ENCODE measurements around the gene CFAP54. TPM values are rescaled to one million over a fixed set of nuclear protein-coding genes. Genes with fewer than 3 reads are reported as not detected.
A peak's percentile ranks its signal among the peaks of the same experiment; 100 is the strongest.

The CFAP54 gene
- total RNA-seq, 1 donor from 2014 or later = 0.73 TPM

- no peak for DNase-seq (ENCODE audit: extremely low spot score, unreplicated experiment)
- H3K27me3 Mint-ChIP-seq (ENCODE audit: unreplicated experiment) = no peaks in the 10 kb centered on the region
- no peak for TF ChIP-seq CTCF (IDR thresholded peaks at IDR 0.05)
- H3K9me3 Mint-ChIP-seq (ENCODE audit: unreplicated experiment) = peaks cover 4% of the 10 kb centered on the region
- H3K27ac Mint-ChIP-seq (ENCODE audit: unreplicated experiment) = peak overlapping the region; percentile 23
- peaks cover 23% of the 10 kb centered on the region for H3K4me1 Mint-ChIP-seq (ENCODE audit: unreplicated experiment)
- H3K36me3 Mint-ChIP-seq (ENCODE audit: unreplicated experiment) = no peaks in the 10 kb centered on the region
- no peak overlapping the region for H3K4me3 Mint-ChIP-seq (ENCODE audit: unreplicated experiment)
Observed at GRCh38 chr12:96502949-96503532, 13.7 kb downstream of the CFAP54 start.

- Mint-ChIP-seq H3K4me1 (ENCODE audit: unreplicated experiment) (peaks cover 25% of the 10 kb centered on the region), H3K36me3 (ENCODE audit: unreplicated experiment) (no peaks in the 10 kb centered on the region), H3K9me3 (ENCODE audit: unreplicated experiment) (peaks cover 4% of the 10 kb centered on the region), H3K4me3 (ENCODE audit: unreplicated experiment) (no peak overlapping the region), H3K27me3 (ENCODE audit: unreplicated experiment) (no peaks in the 10 kb centered on the region), H3K27ac (ENCODE audit: unreplicated experiment) (no peak overlapping the region)
- no peak for DNase-seq (ENCODE audit: extremely low spot score, unreplicated experiment)
- no peak for TF ChIP-seq CTCF (IDR thresholded peaks at IDR 0.05)
Observed at GRCh38 chr12:96503976-96504375, 14.6 kb downstream of the CFAP54 start.

- Mint-ChIP-seq H3K4me3 (ENCODE audit: unreplicated experiment) (no peak overlapping the region), H3K36me3 (ENCODE audit: unreplicated experiment) (no peaks in the 10 kb centered on the region), H3K4me1 (ENCODE audit: unreplicated experiment) (peaks cover 24% of the 10 kb centered on the region), H3K27ac (ENCODE audit: unreplicated experiment) (no peak overlapping the region), H3K27me3 (ENCODE audit: unreplicated experiment) (no peaks in the 10 kb centered on the region), H3K9me3 (ENCODE audit: unreplicated experiment) (no peaks in the 10 kb centered on the region)
- TF ChIP-seq CTCF (IDR thresholded peaks at IDR 0.05) = no peak
- no peak for DNase-seq (ENCODE audit: extremely low spot score, unreplicated experiment)
Observed at GRCh38 chr12:96506776-96507175, 17.4 kb downstream of the CFAP54 start.

DNA sequence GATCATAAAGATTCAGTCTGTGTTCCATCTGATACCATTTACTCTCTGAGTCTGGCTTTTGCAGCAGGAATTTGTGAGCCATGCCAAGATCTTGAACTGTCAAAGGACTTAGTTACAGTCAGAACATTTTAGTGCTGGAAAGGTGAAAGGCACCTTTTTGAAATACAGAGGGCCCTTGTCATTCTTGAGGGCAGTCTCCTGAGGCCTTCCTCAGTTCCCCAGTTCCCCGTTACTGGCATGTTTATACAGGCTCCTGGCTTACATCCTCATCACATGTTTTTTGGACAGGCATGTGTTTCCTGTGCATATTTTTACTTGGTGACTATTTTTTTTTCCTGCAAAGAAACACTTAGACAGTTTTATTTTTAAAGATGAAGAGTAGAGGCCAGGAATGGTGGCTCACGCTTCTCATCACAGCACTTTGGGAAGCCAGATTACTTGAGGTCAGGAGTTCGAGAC lies 21.0 kb downstream of the CFAP54 start:
- DNase-seq (ENCODE audit: extremely low spot score, unreplicated experiment) = no peak
- Mint-ChIP-seq H3K36me3 (ENCODE audit: unreplicated experiment) (no peaks in the 10 kb centered on the region), H3K4me1 (ENCODE audit: unreplicated experiment) (peaks cover 14% of the 10 kb centered on the region), H3K9me3 (ENCODE audit: unreplicated experiment) (no peaks in the 10 kb centered on the region), H3K4me3 (ENCODE audit: unreplicated experiment) (no peak overlapping the region), H3K27me3 (ENCODE audit: unreplicated experiment) (no peaks in the 10 kb centered on the region), H3K27ac (ENCODE audit: unreplicated experiment) (peak overlapping the region; percentile 63)
- no peak for TF ChIP-seq CTCF (IDR thresholded peaks at IDR 0.05)

DNA sequence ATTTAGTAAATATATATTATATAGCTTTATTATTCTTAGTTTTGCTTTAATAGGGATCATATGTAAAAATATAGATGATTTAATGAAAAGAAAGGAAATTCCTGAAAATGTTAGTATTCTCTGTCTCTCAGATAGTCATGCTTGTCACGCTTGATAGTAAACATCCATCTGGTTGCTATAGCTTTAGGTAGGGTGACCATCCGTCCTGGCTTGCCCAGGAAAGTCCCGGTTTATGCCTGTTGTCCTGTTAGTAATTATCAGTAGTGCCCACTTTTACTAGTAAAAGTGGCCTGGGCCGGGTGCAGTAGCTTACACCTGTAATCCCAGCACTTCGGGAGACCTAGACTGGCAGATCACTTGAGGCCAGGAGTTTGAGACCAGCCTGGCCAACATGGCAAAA lies 23.8 kb downstream of the CFAP54 start:
- Mint-ChIP-seq H3K27ac (ENCODE audit: unreplicated experiment) (no peak overlapping the region), H3K9me3 (ENCODE audit: unreplicated experiment) (no peaks in the 10 kb centered on the region), H3K27me3 (ENCODE audit: unreplicated experiment) (no peaks in the 10 kb centered on the region), H3K4me3 (ENCODE audit: unreplicated experiment) (no peak overlapping the region), H3K36me3 (ENCODE audit: unreplicated experiment) (no peaks in the 10 kb centered on the region), H3K4me1 (ENCODE audit: unreplicated experiment) (peaks cover 16% of the 10 kb centered on the region)
- no peak for DNase-seq (ENCODE audit: extremely low spot score, unreplicated experiment)
- TF ChIP-seq CTCF (IDR thresholded peaks at IDR 0.05) = no peak
